Activated CD4-positive, alpha-beta memory T cell treated with anti-CD3 and anti-CD28 coated beads for 36 hours (primary cell): Measurements from ENCODE around the gene CACYBP. TPM values are rescaled to one million over a fixed set of nuclear protein-coding genes. Genes with fewer than 3 reads are reported as not detected.

Experiments used
- CTCF ChIA-PET: fragments of 350-600 bp; sonication (Branson Sonifier 250); formaldehyde crosslinking; loops from one replicate; lab custom pipeline; 2021; ENCODE audit warnings: antibody characterized with exemption, inconsistent platforms; lab: Charles Lee
- POLR2A ChIA-PET: fragments of 350-600 bp; sonication (Branson Sonifier 250); formaldehyde crosslinking; loops from one replicate; lab custom pipeline; 2021; ENCODE audit warnings: antibody characterized with exemption; lab: Charles Lee
- DNase-seq: peaks from one replicate; pipeline ENCODE4 v3.0.0-alpha.2; 2020
- H3K27ac Mint-ChIP-seq: one replicate; pipeline ENCODE4 v1.8.0; 2021; ENCODE audit warnings: mixed read lengths
- H3K27me3 Mint-ChIP-seq: one replicate; pipeline ENCODE4 v1.8.0; 2021; ENCODE audit warnings: mixed read lengths
- H3K36me3 Mint-ChIP-seq: one replicate; pipeline ENCODE4 v1.8.0; 2021; ENCODE audit warnings: mixed read lengths
- H3K4me1 Mint-ChIP-seq: one replicate; pipeline ENCODE4 v1.8.0; 2021; ENCODE audit warnings: low read depth, mixed read lengths
- H3K4me3 Mint-ChIP-seq: one replicate; pipeline ENCODE4 v1.8.0; 2021; ENCODE audit warnings: mild to moderate bottlenecking, mixed read lengths
- H3K9me3 Mint-ChIP-seq: one replicate; pipeline ENCODE4 v1.8.0; 2021; ENCODE audit warnings: mixed read lengths
- intact Hi-C: fragments of 100-400 bp; cut with micrococcal nuclease; formaldehyde crosslinking; loops from one replicate; pipeline ENCODE4 v1.15.1; 2023
- total RNA-seq, 2 experiments: library from RNA; stranded (reverse); gene quantifications; one replicate each; pipeline ENCODE4 v1.2.3, GENCODE V29; 2021

CACYBP gene
- total RNA-seq: 100 to 1,000 TPM; 399 to 409 TPM

- Mint-ChIP-seq H3K27ac (no peak within 1 kb of the TSS), H3K27me3 (no peaks in the 10 kb centered on the region), H3K4me3 (no peak within 1 kb of the TSS), H3K4me1 (peaks cover 53% of the 10 kb centered on the region), H3K36me3 (peaks cover 34% of the 10 kb centered on the region), H3K9me3 (no peaks in the 10 kb centered on the region)
- ChIA-PET CTCF (interaction anchor here (0.6 to 2.7 kb wide), 7 partner anchors 14 to 232 kb away, joined by 3 to 14 read pairs (median 7); partner anchors contain the start of gene MRPS14), POLR2A (interaction anchor here (1.0 to 3.3 kb wide), 11 partner anchors 11 to 200 kb away, joined by 3 to 50 read pairs (median 10); partner anchors contain the start of gene MRPS14)
- DNase-seq: peak; percentile 48
- intact Hi-C loops: loop anchor here (1.0 to 10.0 kb wide), 11 partner anchors 23 to 1525 kb away; partner anchors contain the start of genes CENPL, DARS2, KIAA0040 and MRPS14
Observed at GRCh38 chr1:174999936-175000696, at the start of gene CACYBP. TSS of gene CACYBP (plus strand) at chr1:174999947. CDS start at chr1:175000181, 234 bp downstream.

GRCh38 chr1:174953285-174954072, 46.3 kb upstream of the CACYBP start:
- intact Hi-C loops: no loop called here

GRCh38 chr1:174954073-174954460, 45.7 kb upstream of the CACYBP start:
- Mint-ChIP-seq H3K36me3 (peaks cover 3% of the 10 kb centered on the region), H3K4me1 (peaks cover 30% of the 10 kb centered on the region), H3K27me3 (no peaks in the 10 kb centered on the region), H3K27ac (no peak overlapping the region), H3K9me3 (no peaks in the 10 kb centered on the region), H3K4me3 (no peak overlapping the region)
- ChIA-PET CTCF (no interaction called here), POLR2A (interaction anchor here (0.5 kb wide), 1 partner anchor 1128 kb away, joined by 4 read pairs; no protein-coding TSS in a partner anchor)
- DNase-seq: no peak
- intact Hi-C loops: no loop called here

More at GRCh38 chr1:174953285-174954072, 46.3 kb upstream of the CACYBP start:
- Mint-ChIP-seq H3K36me3 (peaks cover 2% of the 10 kb centered on the region), H3K4me1 (peaks cover 29% of the 10 kb centered on the region), H3K27me3 (no peaks in the 10 kb centered on the region), H3K9me3 (no peaks in the 10 kb centered on the region), H3K4me3 (no peak overlapping the region), H3K27ac (no peak overlapping the region)
- ChIA-PET CTCF (no interaction called here), POLR2A (no interaction called here)
- DNase-seq: no peak

DNA sequence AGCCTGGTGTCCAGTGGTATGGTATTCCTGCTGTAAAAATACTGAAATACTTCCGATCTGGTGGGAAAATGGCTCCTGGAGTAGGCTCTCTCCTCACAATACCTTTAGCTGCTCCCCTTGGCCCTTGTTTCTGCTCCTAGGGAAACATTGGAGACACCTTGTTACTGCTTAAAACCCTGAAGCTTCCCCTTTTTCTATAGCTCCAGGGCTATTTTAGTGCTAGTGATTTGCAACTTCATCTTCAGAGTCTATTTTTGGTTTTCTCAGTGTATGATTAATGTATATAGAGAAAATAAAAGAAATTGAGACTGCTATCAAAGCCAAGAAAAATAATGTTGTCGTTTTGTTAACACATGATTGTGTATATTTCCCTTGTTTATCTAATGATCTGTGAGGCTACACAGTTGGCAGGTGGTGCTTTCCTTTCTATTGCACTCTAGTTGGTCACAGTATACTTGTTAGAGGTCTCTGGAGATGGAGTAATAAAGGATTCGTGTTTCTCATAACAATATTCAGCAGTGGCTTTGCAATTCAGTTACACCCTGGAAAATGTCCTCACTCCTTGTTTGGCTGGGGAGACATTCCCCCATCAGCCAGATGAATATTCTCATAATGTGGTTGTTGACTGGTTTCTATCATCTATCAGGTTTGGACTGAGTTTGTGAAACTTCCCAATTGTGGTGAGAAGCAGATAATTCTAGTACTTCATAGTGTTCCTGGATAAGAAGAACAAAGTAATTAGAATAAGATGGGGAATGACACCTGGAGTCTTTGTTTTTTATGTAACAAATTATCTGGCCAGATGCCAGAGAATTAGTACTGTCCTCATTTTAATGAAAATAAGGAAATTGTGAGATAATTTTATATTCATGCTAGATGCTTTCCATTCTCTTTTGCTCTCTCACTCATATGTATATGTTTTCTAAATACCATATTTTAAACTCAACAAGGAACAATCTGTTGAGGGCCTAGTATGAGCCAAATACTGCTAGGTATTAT, 44.8 kb upstream of the CACYBP start:
- ChIA-PET POLR2A (interaction anchor here (0.5 kb wide), 1 partner anchor 1129 kb away, joined by 4 read pairs; no protein-coding TSS in a partner anchor), CTCF (no interaction called here)
- Mint-ChIP-seq H3K4me1 (peaks cover 30% of the 10 kb centered on the region), H3K4me3 (no peak overlapping the region), H3K27ac (no peak overlapping the region), H3K36me3 (peaks cover 3% of the 10 kb centered on the region), H3K9me3 (no peaks in the 10 kb centered on the region), H3K27me3 (no peaks in the 10 kb centered on the region)
- intact Hi-C loops: no loop called here
- DNase-seq: no peak

DNA sequence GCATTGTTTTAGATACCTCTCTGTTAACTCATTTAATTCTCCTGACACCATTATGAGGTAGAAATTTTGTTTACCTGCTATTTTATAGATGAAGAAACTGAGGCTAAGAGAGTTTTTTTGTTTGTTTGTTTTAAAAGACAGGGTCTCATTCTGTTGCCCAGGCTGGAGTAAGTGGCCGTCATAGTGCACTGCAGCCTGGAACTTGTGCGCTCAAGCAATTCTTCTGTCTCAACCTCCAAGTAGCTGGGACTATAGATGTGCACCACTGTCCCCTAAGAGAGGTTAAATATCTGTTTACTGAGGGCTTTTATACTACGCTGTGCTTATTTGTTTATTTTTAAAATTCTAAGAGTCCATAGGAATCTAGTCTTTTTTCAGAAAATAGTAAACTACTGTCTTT, 43.7 kb upstream of the CACYBP start:
- Mint-ChIP-seq H3K4me3 (no peak overlapping the region), H3K27me3 (no peaks in the 10 kb centered on the region), H3K27ac (no peak overlapping the region), H3K36me3 (peaks cover 3% of the 10 kb centered on the region), H3K9me3 (no peaks in the 10 kb centered on the region), H3K4me1 (peaks cover 30% of the 10 kb centered on the region)
- POLR2A ChIA-PET: no interaction called here
- CTCF ChIA-PET: no interaction called here
- DNase-seq: no peak
- intact Hi-C loops: no loop called here

DNA sequence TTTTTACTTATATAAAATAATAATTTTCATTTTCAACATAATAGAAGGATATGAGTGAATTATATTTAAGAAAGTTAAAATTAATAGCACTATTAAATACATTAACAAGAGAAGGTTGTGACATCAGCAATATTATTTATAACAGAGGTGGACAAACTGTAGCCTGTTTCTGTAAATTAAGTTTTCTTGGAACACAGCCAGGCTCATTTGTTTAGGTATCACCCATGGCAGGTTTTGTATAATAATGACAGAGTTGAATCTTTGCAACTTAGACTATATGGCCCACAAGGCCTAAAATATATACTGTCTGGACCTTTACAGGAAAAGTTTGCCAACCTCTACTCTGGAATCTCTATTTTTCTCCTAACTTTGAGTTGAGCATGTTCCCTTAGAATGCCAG, 42.8 kb upstream of the CACYBP start:
- peaks cover 30% of the 10 kb centered on the region for H3K4me1 Mint-ChIP-seq
- H3K36me3 Mint-ChIP-seq: peaks cover 3% of the 10 kb centered on the region
- no peak overlapping the region for H3K27ac Mint-ChIP-seq
- ChIA-PET CTCF (no interaction called here), POLR2A (no interaction called here)
- H3K4me3 Mint-ChIP-seq: no peak overlapping the region
- DNase-seq: no peak
- no peaks in the 10 kb centered on the region for H3K27me3 Mint-ChIP-seq
- no peaks in the 10 kb centered on the region for H3K9me3 Mint-ChIP-seq
- intact Hi-C loops: no loop called here

- Mint-ChIP-seq H3K27me3 (no peaks in the 10 kb centered on the region), H3K4me3 (peak overlapping the region; percentile 32), H3K4me1 (peaks cover 30% of the 10 kb centered on the region), H3K36me3 (peaks cover 3% of the 10 kb centered on the region), H3K27ac (peak overlapping the region; percentile 38), H3K9me3 (no peaks in the 10 kb centered on the region)
- ChIA-PET CTCF (interaction anchor here (0.6 kb wide), 2 partner anchors 19 to 25 kb away, joined by 3 to 4 read pairs; no protein-coding TSS in a partner anchor), POLR2A (no interaction called here)
- DNase-seq: no peak
- intact Hi-C loops: no loop called here
Observed at GRCh38 chr1:174957829-174958228, 41.9 kb upstream of the CACYBP start.

- DNase-seq: no peak
- Mint-ChIP-seq H3K36me3 (peaks cover 3% of the 10 kb centered on the region), H3K27me3 (no peaks in the 10 kb centered on the region), H3K27ac (no peak overlapping the region), H3K9me3 (no peaks in the 10 kb centered on the region), H3K4me3 (no peak overlapping the region), H3K4me1 (peaks cover 30% of the 10 kb centered on the region)
- intact Hi-C loops: no loop called here
- ChIA-PET POLR2A (no interaction called here), CTCF (interaction anchor here (0.6 kb wide), 2 partner anchors 18 to 25 kb away, joined by 3 to 4 read pairs; no protein-coding TSS in a partner anchor)
Observed at GRCh38 chr1:174958396-174958795, 41.4 kb upstream of the CACYBP start.

- Mint-ChIP-seq H3K27me3 (no peaks in the 10 kb centered on the region), H3K4me3 (no peak overlapping the region), H3K36me3 (peaks cover 3% of the 10 kb centered on the region), H3K4me1 (peaks cover 38% of the 10 kb centered on the region), H3K27ac (no peak overlapping the region), H3K9me3 (no peaks in the 10 kb centered on the region)
- ChIA-PET POLR2A (no interaction called here), CTCF (interaction anchor here (0.6 kb wide), 1 partner anchor 23 kb away, joined by 3 read pairs; no protein-coding TSS in a partner anchor)
- intact Hi-C loops: loop anchor here (5.0 kb wide), 1 partner anchor 753 kb away; no protein-coding TSS in a partner anchor
- no peak for DNase-seq
Observed at GRCh38 chr1:174960362-174960761, 39.4 kb upstream of the CACYBP start.

- intact Hi-C loops: loop anchor here (1.0 to 5.0 kb wide), 6 partner anchors 25 to 756 kb away; partner anchors contain the start of gene CACYBP
- no peaks in the 10 kb centered on the region for H3K27me3 Mint-ChIP-seq
- no peak for DNase-seq
- H3K27ac Mint-ChIP-seq: peak overlapping the region; percentile 92
- peaks cover 1% of the 10 kb centered on the region for H3K36me3 Mint-ChIP-seq
- ChIA-PET CTCF (interaction anchor here (0.7 to 3.2 kb wide), 5 partner anchors 13 to 316 kb away, joined by 3 to 12 read pairs (median 3); no protein-coding TSS in a partner anchor), POLR2A (interaction anchor here (0.7 to 2.2 kb wide), 3 partner anchors 35 to 178 kb away, joined by 3 to 7 read pairs (median 4); partner anchors contain the start of gene CACYBP)
- H3K9me3 Mint-ChIP-seq: no peaks in the 10 kb centered on the region
- peaks cover 49% of the 10 kb centered on the region for H3K4me1 Mint-ChIP-seq
- no peak overlapping the region for H3K4me3 Mint-ChIP-seq
Observed at GRCh38 chr1:174963529-174964125, 36.1 kb upstream of the CACYBP start.
